ENCODE measurements around the gene SLC15A2. TPM values are rescaled to one million over a fixed set of nuclear protein-coding genes. Genes with fewer than 3 reads are reported as not detected.

Gene SLC15A2
- total and polyA plus RNA-seq, 9 of the 15 experiments (the other 6 are each of a cell fraction or from before 2014, with no cell fraction given), result 0.05 to 0.53 (median 0.25) TPM; not detected in 1

DNA sequence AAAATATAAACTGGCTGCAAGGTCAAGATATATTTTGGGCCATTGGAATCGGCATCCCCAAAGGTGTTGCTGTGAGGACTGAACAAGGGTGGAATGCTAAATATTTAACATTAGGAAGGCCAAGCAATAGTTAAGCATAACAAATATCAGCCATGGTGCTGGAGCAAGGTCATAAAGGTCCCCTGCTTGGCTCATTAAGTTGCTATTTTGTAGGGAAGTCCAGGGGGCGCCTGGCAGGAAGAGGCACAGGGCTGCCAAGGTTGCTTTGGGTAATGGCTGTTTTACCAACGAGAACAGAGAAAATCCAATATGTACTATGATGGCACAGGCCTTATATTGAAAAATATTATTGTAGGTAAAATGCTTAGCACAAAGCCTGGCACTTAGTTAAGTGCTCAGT is 62.2 kb downstream of the SLC15A2 start:
- Histone ChIP-seq H3K4me1 (replicated peaks in 1 of 2; ENCODE audit: control insufficient read depth in 2 of 2, insufficient read depth in 2 of 2, low read length in 2 of 2) (no peaks in the 10 kb centered on the region), H3K9me1 (ENCODE audit: control insufficient read depth, insufficient read depth, low read length) (no peaks in the 10 kb centered on the region), H3K4me3 (no peak overlapping the region), H3K27ac (ENCODE audit: extremely low read depth, low read depth, low read length) (no peak overlapping the region), H3K36me3 (ENCODE audit: control insufficient read depth, insufficient read depth, low read length) (no peaks in the 10 kb centered on the region), H3K79me2 (ENCODE audit: control insufficient read depth, insufficient read depth, low read length) (no peaks in the 10 kb centered on the region), H3K9ac (ENCODE audit: insufficient read depth in 1 of 2, low read depth in 2 of 2, low read length in 2 of 2) (no peak overlapping the region), H4K20me1 (replicated peaks; ENCODE audit: control insufficient read depth, insufficient read depth, low read length) (no peaks in the 10 kb centered on the region), H3K9me3 (replicated peaks; ENCODE audit: control insufficient read depth, insufficient read depth, low read depth, low read length) (no peaks in the 10 kb centered on the region), H2AFZ (ENCODE audit: low read depth, low read length) (no peak overlapping the region), H3K27me3 (ENCODE audit: control insufficient read depth in 2 of 2, insufficient read depth in 2 of 2, low read length in 2 of 2) (no peaks in the 10 kb centered on the region), H3K4me2 (ENCODE audit: insufficient read depth, low read length) (no peak overlapping the region)
- DNase-seq (ENCODE audit: extremely low read depth in 1 of 4, low spot score in 3 of 4) (no peak), ATAC-seq (no peak), FAIRE-seq (no peak)
- POLR2A ChIA-PET, result no interaction called here
- CTCF ChIA-PET (ENCODE audit: low intra/inter-chr PET ratio), result no interaction called here
- BruUV-seq (replicated peaks), result no TSS peak
- in situ Hi-C loops (cut with MboI) (no loop called here), intact Hi-C loops (cut with micrococcal nuclease) (no loop called here)
- WGBS (ENCODE audit: insufficient coverage, low coverage, missing lambda C conversion rate), result 3% methylated on average over 3 of the region's 3 CpGs
- TF ChIP-seq SETDB1 (IDR thresholded peaks at IDR 0.05; ENCODE audit: low read length), result no peak
- no peak for TF ChIP-seq ZNF232 (CRISPR knock-in tag; IDR thresholded peaks at IDR 0.05)
- no peak for TF ChIP-seq CSDE1 (IDR thresholded peaks at IDR 0.05)
- no peak for TF ChIP-seq DACH1 (IDR thresholded peaks at IDR 0.05; ENCODE audit: partially characterized antibody)
- TF ChIP-seq EHMT2 (IDR thresholded peaks at IDR 0.05), result no peak
- no peak for TF ChIP-seq LARP7 (IDR thresholded peaks at IDR 0.05)
- no peak for TF ChIP-seq GATA2 (CRISPR knock-in tag; IDR thresholded peaks at IDR 0.05)
- TF ChIP-seq, protein P1, sequence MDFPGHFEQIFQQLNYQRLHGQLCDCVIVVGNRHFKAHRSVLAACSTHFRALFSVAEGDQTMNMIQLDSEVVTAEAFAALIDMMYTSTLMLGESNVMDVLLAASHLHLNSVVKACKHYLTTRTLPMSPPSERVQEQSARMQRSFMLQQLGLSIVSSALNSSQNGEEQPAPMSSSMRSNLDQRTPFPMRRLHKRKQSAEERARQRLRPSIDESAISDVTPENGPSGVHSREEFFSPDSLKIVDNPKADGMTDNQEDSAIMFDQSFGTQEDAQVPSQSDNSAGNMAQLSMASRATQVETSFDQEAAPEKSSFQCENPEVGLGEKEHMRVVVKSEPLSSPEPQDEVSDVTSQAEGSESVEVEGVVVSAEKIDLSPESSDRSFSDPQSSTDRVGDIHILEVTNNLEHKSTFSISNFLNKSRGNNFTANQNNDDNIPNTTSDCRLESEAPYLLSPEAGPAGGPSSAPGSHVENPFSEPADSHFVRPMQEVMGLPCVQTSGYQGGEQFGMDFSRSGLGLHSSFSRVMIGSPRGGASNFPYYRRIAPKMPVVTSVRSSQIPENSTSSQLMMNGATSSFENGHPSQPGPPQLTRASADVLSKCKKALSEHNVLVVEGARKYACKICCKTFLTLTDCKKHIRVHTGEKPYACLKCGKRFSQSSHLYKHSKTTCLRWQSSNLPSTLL (IDR thresholded peaks at IDR 0.05), result no peak
- TF ChIP-seq XRCC5 (IDR thresholded peaks at IDR 0.05; ENCODE audit: low read depth, low read length), result no peak
- TF ChIP-seq HMG20B (CRISPR knock-in tag; IDR thresholded peaks at IDR 0.05), result no peak
- TF ChIP-seq UBTF (IDR thresholded peaks at IDR 0.05; ENCODE audit: borderline replicate concordance in 1 of 2, low read depth in 2 of 2, low read length in 2 of 2), result no peak
- TF ChIP-seq JUND (IDR thresholded peaks at IDR 0.05; ENCODE audit: borderline replicate concordance, low read depth, low read length), result no peak
- TF ChIP-seq JUND (tag; IDR thresholded peaks at IDR 0.05; ENCODE audit: borderline replicate concordance, low read depth, low read length), result no peak
- no peak for TF ChIP-seq E2F5 (CRISPR knock-in tag; IDR thresholded peaks at IDR 0.05)

All from K562 (cell line).